GM12891 (cell line): ENCODE data around the gene CENPM.

Experiments used
- POLR2A ChIP-seq: IDR thresholded peaks from 2 replicates; pipeline ENCODE4 v1.6.1; 2011; ENCODE audit warnings: low read depth, low read length, control low read depth
- POLR2AphosphoS5 ChIP-seq: IDR thresholded peaks from 2 replicates; pipeline ENCODE4 v1.6.1; 2011; ENCODE audit warnings: low read depth, low read length, control low read depth

DNA sequence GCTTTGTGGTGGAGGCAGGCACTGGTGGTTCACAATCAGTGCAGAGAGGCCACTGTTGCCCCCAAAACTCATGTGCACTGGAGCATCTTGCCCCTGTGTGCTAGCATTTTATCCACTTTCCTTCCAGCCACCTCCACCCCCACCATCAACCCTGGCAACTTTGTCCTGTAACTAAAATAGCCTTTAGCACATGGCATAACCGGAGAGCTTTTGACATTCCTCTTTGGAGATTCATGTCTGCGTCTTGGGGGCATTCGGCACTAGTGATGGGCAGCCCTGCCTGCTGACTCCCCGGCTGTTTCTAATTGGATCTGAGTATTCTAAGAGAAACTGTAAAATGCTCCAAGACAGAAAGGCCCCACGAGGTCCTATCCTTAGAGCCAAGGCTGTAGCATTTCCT, 47.8 kb downstream of the CENPM start:
- TF ChIP-seq POLR2AphosphoS5 (no peak), POLR2A (no peak)
